H1 (cell line): Measurements from ENCODE around the gene SPATA16. TPM values are rescaled to one million over a fixed set of nuclear protein-coding genes. Genes with fewer than 3 reads are reported as not detected.

ENCODE experiments used
- CTCF ChIA-PET: fragments of 300-600 bp; sonication (Branson Sonifier 250); formaldehyde crosslinking; loops from one replicate; lab custom pipeline; 2021; ENCODE audit not compliant: partially characterized antibody; lab: Charles Lee
- POLR2A ChIA-PET: fragments of 300-600 bp; sonication (Branson Sonifier 250); formaldehyde crosslinking; loops from one replicate; lab custom pipeline; 2021; ENCODE audit warnings: inconsistent platforms; ENCODE audit not compliant: partially characterized antibody; lab: Charles Lee
- DNase-seq, 2 experiments: peaks; one replicate each; pipeline versions ENCODE4 v3.0.0 to v3.0.0-alpha.2; 2010 to 2022; ENCODE audit warnings: low spot score in 2 of 2, low read depth in 1 of 2, mixed read lengths in 1 of 2
- FAIRE-seq: peaks from 2 replicates; lab custom pipeline; 2011; peaks lifted over from hg19 to GRCh38; lab: Jason Lieb, UNC
- H2AFZ ChIP-seq: 2 replicates; pipeline ENCODE4 v1.8.1; 2012; ENCODE audit warnings: low read length, inconsistent platforms
- H2AK5ac ChIP-seq: 2 replicates; pipeline ENCODE4 v1.6.1; 2013; ENCODE audit warnings: low read depth, low read length
- H2BK120ac ChIP-seq: replicated peaks from 2 replicates; pipeline ENCODE3; 2013; ENCODE audit warnings: low read depth, low read length, inconsistent platforms
- H2BK12ac ChIP-seq: 2 replicates; pipeline ENCODE4 v1.6.1; 2013; ENCODE audit warnings: low read depth, low read length
- H2BK15ac ChIP-seq: 2 replicates; pipeline ENCODE4 v1.6.1; 2013; ENCODE audit warnings: low read length
- H2BK20ac ChIP-seq: 2 replicates; pipeline ENCODE4 v1.6.1; 2013; ENCODE audit warnings: low read length
- H2BK5ac ChIP-seq: 2 replicates; pipeline ENCODE4 v1.6.1; 2013; ENCODE audit warnings: low read depth, low read length
- H3K14ac ChIP-seq: 2 replicates; pipeline ENCODE4 v1.6.1; 2013; ENCODE audit warnings: inconsistent platforms; ENCODE audit not compliant: insufficient read length
- H3K18ac ChIP-seq: 2 replicates; pipeline ENCODE4 v1.6.1; 2013; ENCODE audit warnings: low read length; ENCODE audit errors: extremely low read depth
- H3K23ac ChIP-seq: 2 replicates; pipeline ENCODE4 v1.6.1; 2013; ENCODE audit warnings: inconsistent platforms; ENCODE audit not compliant: insufficient read length
- H3K23me2 ChIP-seq: 2 replicates; pipeline ENCODE4 v1.6.1; 2013; ENCODE audit warnings: low read depth, low read length
- H3K27ac ChIP-seq: 2 replicates; pipeline ENCODE4 v1.6.1; 2011; ENCODE audit warnings: low read depth, low read length, inconsistent platforms
- H3K27me3 ChIP-seq, 4 experiments: replicated peaks in 1 of 4; 1 replicate in 1 of 4; 2 replicates in 3 of 4; pipeline versions ENCODE4 v1.6.1 to v1.8.1; 2011 to 2013; ENCODE audit warnings: low read length in 3 of 4, mild to moderate bottlenecking in 3 of 4, inconsistent platforms in 2 of 4, mixed read lengths in 2 of 4, moderate library complexity in 1 of 4; ENCODE audit not compliant: control insufficient read depth in 3 of 4, insufficient read depth in 3 of 4; ENCODE audit errors: extremely low read depth in 1 of 4
- H3K36me3 ChIP-seq, 4 experiments: 2 replicates each; pipeline versions ENCODE4 v1.6.1 to v1.8.1; 2011 to 2013; ENCODE audit warnings: mild to moderate bottlenecking in 4 of 4, low read length in 3 of 4, moderate library complexity in 2 of 4, control low read depth in 1 of 4, inconsistent platforms in 1 of 4; ENCODE audit not compliant: insufficient read depth in 4 of 4, control insufficient read depth in 2 of 4
- H3K4ac ChIP-seq: replicated peaks from 2 replicates; pipeline ENCODE3; 2013; ENCODE audit warnings: low read length, low read depth, mixed read lengths, inconsistent platforms; ENCODE audit not compliant: insufficient read length
- H3K4me1 ChIP-seq, 4 experiments: replicated peaks in 1 of 4; 1 replicate in 1 of 4; 2 replicates in 3 of 4; pipeline versions ENCODE4 v1.6.1 to v1.8.1; 2011 to 2013; ENCODE audit warnings: low read length in 3 of 4, inconsistent platforms in 2 of 4, mixed read lengths in 1 of 4; ENCODE audit not compliant: insufficient read depth in 4 of 4, control insufficient read depth in 3 of 4
- H3K4me2 ChIP-seq, 2 experiments: 2 replicates each; pipeline versions ENCODE4 v1.6.1 to v1.8.1; 2011 to 2013; ENCODE audit warnings: low read depth in 2 of 2, low read length in 2 of 2, control low read depth in 1 of 2, inconsistent platforms in 1 of 2, mild to moderate bottlenecking in 1 of 2; ENCODE audit not compliant: insufficient read depth in 1 of 2
- H3K4me3 ChIP-seq, 4 experiments: fragments of 200-600, 300-600 bp in 1 of 4; sonication (generic), shearing (Covaris generic), sonication (Bioruptor Twin) in 1 of 4; 2 replicates each; pipeline versions ENCODE4 v1.5.1 to v1.8.1; 2011 to 2016; ENCODE audit warnings: low read length in 4 of 4, low read depth in 3 of 4, control low read depth in 2 of 4, inconsistent platforms in 2 of 4, mild to moderate bottlenecking in 2 of 4, mixed read lengths in 1 of 4, moderate library complexity in 1 of 4; ENCODE audit not compliant: insufficient read depth in 2 of 4; ENCODE audit errors: extremely low read depth in 1 of 4
- H3K56ac ChIP-seq: replicated peaks from 2 replicates; pipeline ENCODE3; 2013; ENCODE audit warnings: low read depth, mild to moderate bottlenecking, mixed read lengths, low read length, inconsistent platforms; ENCODE audit not compliant: insufficient read length
- H3K79me1 ChIP-seq: 2 replicates; pipeline ENCODE4 v1.6.1; 2013; ENCODE audit warnings: low read depth, low read length, control low read depth
- H3K79me2 ChIP-seq, 2 experiments: 2 replicates each; pipeline versions ENCODE4 v1.6.1 to v1.8.1; 2012 to 2013; ENCODE audit warnings: low read length in 2 of 2, mild to moderate bottlenecking in 2 of 2, inconsistent platforms in 1 of 2; ENCODE audit not compliant: insufficient read depth in 2 of 2, control insufficient read depth in 1 of 2
- H3K9ac ChIP-seq, 4 experiments: replicated peaks in 1 of 4; 1 replicate in 1 of 4; 2 replicates in 3 of 4; pipeline versions ENCODE4 v1.6.1 to v1.8.1; 2011 to 2013; ENCODE audit warnings: low read depth in 3 of 4, low read length in 3 of 4, control low read depth in 2 of 4, mild to moderate bottlenecking in 2 of 4, moderate library complexity in 2 of 4, inconsistent platforms in 1 of 4; ENCODE audit errors: extremely low read depth in 1 of 4
- H3K9me3 ChIP-seq, 2 experiments: 2 replicates each; pipeline versions ENCODE4 v1.6.1 to v1.8.1; 2012 to 2013; ENCODE audit warnings: mild to moderate bottlenecking in 2 of 2, moderate library complexity in 2 of 2, control low read depth in 1 of 2, inconsistent platforms in 1 of 2, low read depth in 1 of 2, low read length in 1 of 2, mixed read lengths in 1 of 2; ENCODE audit not compliant: insufficient read depth in 2 of 2
- H4K20me1 ChIP-seq, 2 experiments: replicated peaks in 1 of 2; 2 replicates each; pipeline versions ENCODE3 to v1.8.1; 2011 to 2013; ENCODE audit warnings: inconsistent platforms in 2 of 2, low read length in 2 of 2, mild to moderate bottlenecking in 1 of 2; ENCODE audit not compliant: insufficient read depth in 2 of 2, control insufficient read depth in 1 of 2
- H4K5ac ChIP-seq: 2 replicates; pipeline ENCODE4 v1.6.1; 2013; ENCODE audit warnings: low read length, low read depth, mixed read lengths, inconsistent platforms; ENCODE audit not compliant: insufficient read length
- H4K8ac ChIP-seq: 2 replicates; pipeline ENCODE4 v1.8.0; 2013; ENCODE audit warnings: mild to moderate bottlenecking, moderate library complexity, low read length, inconsistent platforms; ENCODE audit not compliant: insufficient read depth; ENCODE audit errors: extremely low read depth
- H4K91ac ChIP-seq: replicated peaks from 2 replicates; pipeline ENCODE3; 2013; ENCODE audit warnings: low read length, mixed read lengths, inconsistent platforms; ENCODE audit not compliant: insufficient read length
- GABPA ChIP-seq: IDR thresholded peaks from 2 replicates; pipeline ENCODE4 v1.6.1; 2011; ENCODE audit warnings: mild to moderate bottlenecking, low read length, moderate library complexity, borderline replicate concordance; ENCODE audit not compliant: insufficient read depth
- HDAC2 ChIP-seq, 2 experiments: fragments of 300-600 bp in 1 of 2; sonication (generic) in 1 of 2; IDR thresholded peaks; 2 replicates each; pipeline ENCODE4 v1.6.1; 2011 to 2012; ENCODE audit warnings: low read depth in 2 of 2, low read length in 2 of 2, mild to moderate bottlenecking in 2 of 2, moderate library complexity in 2 of 2, borderline replicate concordance in 1 of 2, inconsistent platforms in 1 of 2
- JUND ChIP-seq: IDR thresholded peaks from 2 replicates; pipeline ENCODE4 v1.6.1; 2011; ENCODE audit warnings: mild to moderate bottlenecking, improper control_type of control experiment, low read length
- POLR2A ChIP-seq, 2 experiments: IDR thresholded peaks; 1 replicate in 1 of 2; 2 replicates in 1 of 2; pipeline ENCODE4 v1.6.1; 2011; ENCODE audit warnings: low read depth in 2 of 2, low read length in 2 of 2, mild to moderate bottlenecking in 2 of 2; ENCODE audit errors: control extremely low read depth in 1 of 2
- SAP30 ChIP-seq: fragments of 300-600 bp; sonication (generic); IDR thresholded peaks from 2 replicates; pipeline ENCODE4 v1.7.1; 2012; ENCODE audit warnings: low read length, moderate library complexity, mild to moderate bottlenecking, inconsistent platforms; ENCODE audit not compliant: insufficient read depth, insufficient replicate concordance
- SIN3A ChIP-seq, 2 experiments: IDR thresholded peaks in 1 of 2; conservative IDR thresholded peaks in 1 of 2; 2 replicates each; pipeline ENCODE4 v1.6.1; 2011 to 2012; ENCODE audit warnings: low read length in 2 of 2, improper control_type of control experiment in 1 of 2, low read depth in 1 of 2, mild to moderate bottlenecking in 1 of 2
- SRF ChIP-seq: IDR thresholded peaks from 2 replicates; pipeline ENCODE4 v1.6.1; 2011; ENCODE audit warnings: mild to moderate bottlenecking, low read depth, low read length, moderate library complexity
- TCF12 ChIP-seq: IDR thresholded peaks from 2 replicates; pipeline ENCODE4 v1.6.1; 2011; ENCODE audit warnings: low read depth, mild to moderate bottlenecking, low read length
- WGBS, 2 experiments: shearing (Covaris generic) in 1 of 2; methylation state at CpG; one replicate each; pipeline versions ENCODE4 v1.1.6 to v1.1.7; 2013 to 2015; ENCODE audit warnings: low lambda C conversion rate in 2 of 2, mixed read lengths in 2 of 2, inconsistent platforms in 1 of 2, low coverage in 1 of 2, missing lambda C conversion rate in 1 of 2; ENCODE audit not compliant: insufficient replicate concordance in 2 of 2, insufficient coverage in 1 of 2, insufficient read length in 1 of 2; ENCODE audit errors: extremely low coverage in 1 of 2, missing lambda C conversion rate in 1 of 2; 5-methylcytosine and 5-hydroxymethylcytosine counted together
- polyA plus RNA-seq, 7 experiments: library from polyadenylated mRNA; depleted of rRNA in 3 of 7; stranded (reverse) in 5 of 7; unstranded in 2 of 7; fragments of >200 nt in 5 of 7; fragments of 200-250 nt in 2 of 7; gene quantifications; 1 replicate in 5 of 7; 2 replicates in 1 of 7; 4 replicates in 1 of 7; pipeline versions ENCODE4 v1.2.1 to v1.2.3, GENCODE V29; 2011 to 2013; ENCODE audit warnings: missing spikeins in 2 of 7, mixed read lengths in 2 of 7
- total RNA-seq: library from RNA; stranded (reverse); fragmentation: NEBNext Ultra II Directional; extraction: Animal tissue kit (Norgen Biotek cat#: 25700); gene quantifications from 2 replicates; pipeline ENCODE4 v1.2.1, GENCODE V29; 2021
- TF ChIP-seq, protein P1 (sequence below): IDR thresholded peaks from 2 replicates; pipeline ENCODE4 v1.6.1; 2011; ENCODE audit warnings: low read length, improper control_type of control experiment
- TF ChIP-seq, protein P2 (sequence below): IDR thresholded peaks from 2 replicates; pipeline ENCODE4 v1.6.1; 2012; ENCODE audit warnings: low read length, inconsistent platforms

SPATA16 gene
- total and polyA plus RNA-seq, 2 of the 8 experiments (the other 6 are each of a cell fraction or from before 2014, with no cell fraction given), result 0.05 to 2.7 TPM

DNA sequence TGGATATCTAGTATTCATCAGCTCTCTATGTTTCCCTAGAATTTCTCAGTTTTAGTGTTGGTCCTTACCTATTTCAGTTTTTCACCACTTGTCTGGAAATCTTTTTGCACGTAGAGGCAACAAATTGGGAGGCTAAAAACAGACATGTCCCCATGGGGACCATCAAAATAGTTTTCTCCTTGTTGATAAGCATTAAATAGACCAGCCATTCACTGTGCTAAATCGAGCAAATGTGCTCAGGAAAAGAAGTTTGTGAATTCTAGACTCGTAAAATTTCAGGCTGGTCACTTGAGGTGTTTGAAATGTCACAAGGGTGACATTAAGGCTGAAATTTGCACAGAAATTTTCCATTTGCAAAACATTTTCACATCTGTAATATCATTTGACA, 102.6 kb downstream of the SPATA16 start:
- Histone ChIP-seq H4K91ac (no peak overlapping the region), H3K18ac (no peak overlapping the region), H3K4me1 (no peaks in the 10 kb centered on the region), H4K5ac (no peak overlapping the region), H2BK15ac (no peak overlapping the region), H3K4me2 (no peak overlapping the region), H3K36me3 (no peaks in the 10 kb centered on the region), H2BK12ac (no peak overlapping the region), H2AFZ (no peak overlapping the region), H2AK5ac (no peak overlapping the region), H2BK120ac (no peak overlapping the region), H2BK5ac (no peak overlapping the region), H3K27ac (no peak overlapping the region), H3K4ac (no peak overlapping the region), H3K4me3 (no peak overlapping the region), H3K23me2 (no peaks in the 10 kb centered on the region), H3K79me1 (no peaks in the 10 kb centered on the region), H3K56ac (no peak overlapping the region), H2BK20ac (no peak overlapping the region), H3K23ac (no peak overlapping the region), H3K14ac (no peak overlapping the region), H3K79me2 (no peaks in the 10 kb centered on the region), H3K27me3 (no peaks in the 10 kb centered on the region), H4K20me1 (no peaks in the 10 kb centered on the region), H3K9ac (no peak overlapping the region), H4K8ac (no peak overlapping the region), H3K9me3 (no peaks in the 10 kb centered on the region)
- 85% methylated on average over 3 of the region's 3 CpGs; no CpG with 5 or more reads in 1 of the 2 experiments for WGBS, 2 experiments
- FAIRE-seq, result no peak
- DNase-seq, result no peak
- POLR2A ChIA-PET, result no interaction called here
- CTCF ChIA-PET, result no interaction called here
- TF ChIP-seq SRF (no peak), SAP30 (no peak), GABPA (no peak), HDAC2 (IDR thresholded peaks at IDR 0.05; ENCODE audit: borderline replicate concordance in 1 of 2, low read depth in 2 of 2, low read length in 2 of 2) (no peak), JUND (no peak), POLR2A (IDR thresholded peaks at IDR 0.05; ENCODE audit: control extremely low read depth in 1 of 2, low read depth in 2 of 2, low read length in 2 of 2) (no peak), SIN3A (conservative IDR thresholded peaks at IDR 0.05 in 1 of 2, IDR thresholded peaks at IDR 0.05 in 1 of 2; ENCODE audit: low read depth in 1 of 2, low read length in 2 of 2) (no peak), TCF12 (no peak)
- TF ChIP-seq, protein P1, sequence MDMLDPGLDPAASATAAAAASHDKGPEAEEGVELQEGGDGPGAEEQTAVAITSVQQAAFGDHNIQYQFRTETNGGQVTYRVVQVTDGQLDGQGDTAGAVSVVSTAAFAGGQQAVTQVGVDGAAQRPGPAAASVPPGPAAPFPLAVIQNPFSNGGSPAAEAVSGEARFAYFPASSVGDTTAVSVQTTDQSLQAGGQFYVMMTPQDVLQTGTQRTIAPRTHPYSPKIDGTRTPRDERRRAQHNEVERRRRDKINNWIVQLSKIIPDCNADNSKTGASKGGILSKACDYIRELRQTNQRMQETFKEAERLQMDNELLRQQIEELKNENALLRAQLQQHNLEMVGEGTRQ, result no peak
- TF ChIP-seq, protein P2, sequence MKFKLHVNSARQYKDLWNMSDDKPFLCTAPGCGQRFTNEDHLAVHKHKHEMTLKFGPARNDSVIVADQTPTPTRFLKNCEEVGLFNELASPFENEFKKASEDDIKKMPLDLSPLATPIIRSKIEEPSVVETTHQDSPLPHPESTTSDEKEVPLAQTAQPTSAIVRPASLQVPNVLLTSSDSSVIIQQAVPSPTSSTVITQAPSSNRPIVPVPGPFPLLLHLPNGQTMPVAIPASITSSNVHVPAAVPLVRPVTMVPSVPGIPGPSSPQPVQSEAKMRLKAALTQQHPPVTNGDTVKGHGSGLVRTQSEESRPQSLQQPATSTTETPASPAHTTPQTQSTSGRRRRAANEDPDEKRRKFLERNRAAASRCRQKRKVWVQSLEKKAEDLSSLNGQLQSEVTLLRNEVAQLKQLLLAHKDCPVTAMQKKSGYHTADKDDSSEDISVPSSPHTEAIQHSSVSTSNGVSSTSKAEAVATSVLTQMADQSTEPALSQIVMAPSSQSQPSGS, result no peak
